ENCODE results near the gene MCL1.
"Not testable (repeated sequence)": the region's sequence is repeated elsewhere in the genome, so short reads cannot be mapped to it uniquely, and the experiment has no call there.

MCL1 gene

GRCh38 chr1:150576367-150576711 is 3.1 kb downstream of the MCL1 start:
- no peak for TF ChIP-seq CTCF (IDR thresholded peaks at IDR 0.05; ENCODE audit: poor library complexity, severe bottlenecking)
- Histone ChIP-seq H3K27ac (ENCODE audit: poor library complexity, severe bottlenecking) (peak overlapping the region; percentile 100), H3K4me1 (ENCODE audit: insufficient read depth, poor library complexity, severe bottlenecking) (peaks cover 44% of the 10 kb centered on the region), H3K4me3 (ENCODE audit: severe bottlenecking) (peak overlapping the region; percentile 73), H3K9me3 (ENCODE audit: severe bottlenecking) (no peaks in the 10 kb centered on the region), H3K27me3 (ENCODE audit: insufficient read depth, poor library complexity, severe bottlenecking) (no peaks in the 10 kb centered on the region), H3K36me3 (ENCODE audit: low read depth) (peaks cover 69% of the 10 kb centered on the region)
- ATAC-seq (ENCODE audit: low read depth) (no peak), DNase-seq (ENCODE audit: low spot score) (no peak)

GRCh38 chr1:150575518-150576366 is 3.7 kb downstream of the MCL1 start:
- H3K27me3 ChIP-seq (ENCODE audit: insufficient read depth, poor library complexity, severe bottlenecking): no peaks in the 10 kb centered on the region
- peaks cover 40% of the 10 kb centered on the region for H3K4me1 ChIP-seq (ENCODE audit: insufficient read depth, poor library complexity, severe bottlenecking)
- no peak for TF ChIP-seq CTCF (IDR thresholded peaks at IDR 0.05; ENCODE audit: poor library complexity, severe bottlenecking)
- H3K36me3 ChIP-seq (ENCODE audit: low read depth): peaks cover 69% of the 10 kb centered on the region
- peak overlapping the region; percentile 73 for H3K4me3 ChIP-seq (ENCODE audit: severe bottlenecking)
- H3K27ac ChIP-seq (ENCODE audit: poor library complexity, severe bottlenecking): peak overlapping the region; percentile 100
- no peak for DNase-seq (ENCODE audit: low spot score)
- no peaks in the 10 kb centered on the region for H3K9me3 ChIP-seq (ENCODE audit: severe bottlenecking)
- no peak for ATAC-seq (ENCODE audit: low read depth)

- ATAC-seq (ENCODE audit: low read depth): no peak
- no peak for TF ChIP-seq CTCF (IDR thresholded peaks at IDR 0.05; ENCODE audit: poor library complexity, severe bottlenecking)
- peak overlapping the region; percentile 73 for H3K4me3 ChIP-seq (ENCODE audit: severe bottlenecking)
- peaks cover 40% of the 10 kb centered on the region for H3K4me1 ChIP-seq (ENCODE audit: insufficient read depth, poor library complexity, severe bottlenecking)
- no peak for DNase-seq (ENCODE audit: low spot score)
- no peaks in the 10 kb centered on the region for H3K27me3 ChIP-seq (ENCODE audit: insufficient read depth, poor library complexity, severe bottlenecking)
- H3K27ac ChIP-seq (ENCODE audit: poor library complexity, severe bottlenecking): peak overlapping the region; percentile 100
- H3K36me3 ChIP-seq (ENCODE audit: low read depth): peaks cover 69% of the 10 kb centered on the region
- no peaks in the 10 kb centered on the region for H3K9me3 ChIP-seq (ENCODE audit: severe bottlenecking)
Measured at GRCh38 chr1:150575072-150575489, 4.3 kb downstream of the MCL1 start.

- peak overlapping the region; percentile 100 for H3K27ac ChIP-seq (ENCODE audit: poor library complexity, severe bottlenecking)
- no peak for ATAC-seq (ENCODE audit: low read depth)
- no peak for DNase-seq (ENCODE audit: low spot score)
- H3K27me3 ChIP-seq (ENCODE audit: insufficient read depth, poor library complexity, severe bottlenecking): no peaks in the 10 kb centered on the region
- peaks cover 43% of the 10 kb centered on the region for H3K4me1 ChIP-seq (ENCODE audit: insufficient read depth, poor library complexity, severe bottlenecking)
- H3K4me3 ChIP-seq (ENCODE audit: severe bottlenecking): peak overlapping the region; percentile 73
- H3K9me3 ChIP-seq (ENCODE audit: severe bottlenecking): no peaks in the 10 kb centered on the region
- no peak for TF ChIP-seq CTCF (IDR thresholded peaks at IDR 0.05; ENCODE audit: poor library complexity, severe bottlenecking)
- peaks cover 69% of the 10 kb centered on the region for H3K36me3 ChIP-seq (ENCODE audit: low read depth)
Measured at GRCh38 chr1:150574260-150575071, 4.9 kb downstream of the MCL1 start.

- Histone ChIP-seq H3K27ac (ENCODE audit: poor library complexity, severe bottlenecking) (peak overlapping the region; percentile 100), H3K4me1 (ENCODE audit: insufficient read depth, poor library complexity, severe bottlenecking) (peaks cover 51% of the 10 kb centered on the region), H3K36me3 (ENCODE audit: low read depth) (peaks cover 64% of the 10 kb centered on the region)
- not testable (repeated sequence) for DNase-seq (ENCODE audit: low spot score); H3K4me3 ChIP-seq (ENCODE audit: severe bottlenecking); H3K27me3 ChIP-seq (ENCODE audit: insufficient read depth, poor library complexity, severe bottlenecking); H3K9me3 ChIP-seq (ENCODE audit: severe bottlenecking); ATAC-seq (ENCODE audit: low read depth)
Measured at GRCh38 chr1:150573648-150574071, 5.8 kb downstream of the MCL1 start.

Data from RWPE2 (cell line).